GM19240 (cell line): ENCODE measurements around the gene JAKMIP3.

Source experiments
- DNase-seq: peaks from one replicate; pipeline ENCODE4 v3.0.0; 2011; ENCODE audit warnings: low spot score; ENCODE audit not compliant: insufficient read length

The JAKMIP3 gene

DNA sequence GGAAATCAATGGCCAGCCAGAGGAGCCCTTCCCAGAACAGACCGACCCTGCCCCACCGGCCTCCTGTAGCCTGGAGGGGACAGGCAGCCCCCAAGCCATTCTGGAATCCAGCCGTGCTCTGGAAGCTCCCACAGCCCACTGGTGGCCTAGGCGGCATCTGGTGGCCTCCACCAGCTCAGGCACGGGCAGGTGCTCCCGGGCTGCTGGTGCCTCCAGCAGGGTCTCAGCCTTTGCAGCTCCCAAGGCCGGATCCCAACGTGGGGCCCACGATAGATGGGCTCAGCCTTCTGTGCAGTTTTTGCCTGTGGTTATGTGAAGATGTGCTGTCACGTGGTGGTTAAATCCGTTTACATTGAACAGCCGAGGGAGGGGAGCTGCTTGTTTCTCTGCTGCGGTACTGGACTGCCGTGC lies 44.4 kb downstream of the JAKMIP3 start:
- no peak for DNase-seq

DNA sequence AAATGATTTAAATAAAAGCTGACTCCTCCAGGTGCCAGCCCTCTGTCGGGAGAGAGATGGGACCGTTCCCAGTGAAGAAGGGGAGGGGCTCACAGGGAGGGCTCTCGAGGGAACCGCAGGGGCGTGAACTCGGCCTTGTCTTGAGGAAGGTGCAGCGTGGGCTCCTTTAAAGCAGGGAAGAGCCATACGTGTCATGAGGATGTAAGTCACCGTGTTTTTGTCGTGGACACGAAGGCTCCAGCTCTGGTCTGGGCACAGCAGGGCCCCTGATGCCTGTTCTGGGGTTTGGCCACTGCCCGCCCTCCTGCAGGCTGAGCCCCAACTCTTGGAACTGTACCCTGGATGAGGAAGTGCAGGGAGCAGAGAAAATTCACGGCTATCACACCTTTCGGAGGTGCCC lies 45.0 kb downstream of the JAKMIP3 start:
- DNase-seq, result no peak

DNA sequence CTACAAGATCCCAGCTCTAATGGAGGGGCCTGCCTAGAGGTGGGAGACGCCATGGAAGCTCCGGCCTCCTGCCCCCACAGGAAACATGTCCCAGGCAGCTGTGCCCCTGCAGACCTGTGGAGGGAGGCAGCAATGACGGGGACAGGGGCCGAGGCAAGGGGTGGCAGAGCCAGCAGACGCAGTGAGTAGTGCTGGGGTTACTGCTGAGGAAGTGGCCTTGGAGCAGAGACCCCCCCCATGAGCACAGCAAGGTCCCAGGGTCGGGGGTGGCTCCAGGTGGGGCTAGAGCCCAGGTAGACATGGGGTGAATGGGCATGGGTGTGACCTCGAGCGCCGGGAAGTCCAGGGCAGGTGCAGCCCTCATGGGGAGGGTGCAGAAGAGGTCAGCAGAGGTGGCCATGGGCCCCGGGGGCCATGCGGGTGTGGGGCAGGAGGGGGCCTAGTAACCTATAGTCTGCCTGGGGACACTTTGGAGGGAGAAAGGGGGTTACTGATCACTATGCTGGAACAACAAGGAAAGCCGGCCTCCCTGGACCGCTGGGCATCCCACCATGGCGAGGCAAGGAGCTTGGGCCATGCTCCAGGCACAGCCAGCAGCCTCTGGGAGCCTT lies 45.5 kb downstream of the JAKMIP3 start:
- no peak for DNase-seq

DNA sequence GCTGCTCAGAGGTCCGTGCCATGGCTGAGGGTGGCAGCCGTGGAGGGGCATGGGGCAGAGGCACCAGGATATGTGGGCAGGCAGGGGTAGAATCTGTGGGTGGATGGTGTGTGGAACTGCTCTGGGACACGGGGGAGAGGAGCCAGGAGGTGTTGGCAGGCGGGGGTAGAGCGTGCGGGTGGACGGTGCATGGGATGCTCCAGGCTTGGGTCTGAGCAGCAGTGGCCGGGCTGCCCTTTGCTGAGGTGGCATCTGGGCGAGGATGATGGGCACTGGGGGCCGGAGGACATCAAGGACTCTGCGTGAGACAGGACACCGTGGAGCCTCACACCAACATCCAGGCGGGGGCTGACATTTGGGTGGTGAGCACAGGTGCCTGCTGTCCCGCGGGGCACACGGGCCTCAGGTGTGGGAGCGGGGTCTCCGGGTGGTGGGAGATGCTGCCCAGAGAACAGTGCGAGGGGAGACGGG lies 46.2 kb downstream of the JAKMIP3 start:
- DNase-seq, result no peak

DNA sequence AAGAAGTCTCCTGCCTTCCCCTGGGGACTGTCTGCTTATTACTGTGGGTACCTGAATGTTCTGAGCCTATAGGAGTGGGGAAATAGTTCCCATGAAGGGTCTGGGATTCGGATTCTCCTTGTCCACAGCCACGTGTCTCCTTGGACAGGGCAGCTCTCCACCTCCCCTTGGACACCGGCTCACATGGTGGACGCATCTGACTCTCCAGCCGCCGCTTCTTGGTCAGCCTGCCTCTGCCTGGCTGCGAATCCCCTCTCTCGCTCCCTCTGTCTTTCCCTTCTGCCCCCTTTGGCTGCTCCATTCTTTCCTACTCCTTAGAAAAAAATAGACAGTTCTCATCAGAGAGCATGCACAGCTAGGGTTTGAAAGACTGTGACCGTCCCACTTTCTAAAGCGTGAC lies 46.9 kb downstream of the JAKMIP3 start:
- DNase-seq, result no peak

DNA sequence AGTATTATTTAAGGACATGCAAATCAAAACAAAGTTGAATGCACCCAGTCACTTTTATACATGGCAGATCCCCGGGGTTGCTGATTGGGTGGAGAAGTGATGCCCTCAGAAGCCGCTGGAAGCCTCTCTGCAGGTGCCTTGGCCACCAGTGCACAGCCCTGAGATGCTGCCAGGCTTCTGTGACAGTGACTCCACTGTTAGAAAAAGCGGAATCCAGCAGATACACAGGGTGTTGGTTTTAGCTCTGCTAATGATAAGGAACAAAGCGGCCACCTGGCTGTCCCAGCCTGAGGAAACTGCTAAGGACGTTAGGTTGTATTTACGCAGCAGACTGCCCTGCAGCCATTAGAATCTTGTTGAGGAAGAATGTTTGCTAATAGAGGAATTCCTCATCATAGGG lies 47.5 kb downstream of the JAKMIP3 start:
- DNase-seq, result no peak

DNA sequence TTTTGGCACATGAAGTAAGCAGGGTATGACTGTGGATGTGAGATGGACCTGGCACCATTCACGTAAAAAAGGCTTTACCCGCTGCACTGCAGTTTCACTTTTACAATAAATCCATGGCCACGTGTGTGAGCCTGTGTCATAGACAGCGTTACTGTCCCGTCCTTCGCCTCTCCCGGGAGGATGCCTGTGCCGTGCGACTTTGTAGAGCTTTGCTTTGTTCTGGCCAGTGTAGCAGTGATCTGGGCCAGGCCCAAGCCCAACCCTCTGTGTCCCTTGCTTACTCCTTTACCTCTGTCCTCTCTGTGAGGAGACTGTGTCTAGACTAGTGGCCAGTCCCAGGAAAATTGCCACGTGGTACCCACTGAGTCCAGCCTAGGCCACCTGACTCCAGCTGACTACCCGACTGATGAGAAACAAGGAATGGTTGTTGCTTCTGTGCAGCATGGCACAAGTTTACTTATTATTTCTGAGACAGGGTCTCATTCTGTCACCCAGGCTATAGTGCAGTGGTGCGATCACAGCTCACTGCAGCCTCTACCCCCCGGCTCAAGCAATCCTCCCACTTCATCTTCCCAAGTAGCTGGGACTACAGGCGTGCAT lies 48.1 kb downstream of the JAKMIP3 start:
- DNase-seq, result no peak

DNA sequence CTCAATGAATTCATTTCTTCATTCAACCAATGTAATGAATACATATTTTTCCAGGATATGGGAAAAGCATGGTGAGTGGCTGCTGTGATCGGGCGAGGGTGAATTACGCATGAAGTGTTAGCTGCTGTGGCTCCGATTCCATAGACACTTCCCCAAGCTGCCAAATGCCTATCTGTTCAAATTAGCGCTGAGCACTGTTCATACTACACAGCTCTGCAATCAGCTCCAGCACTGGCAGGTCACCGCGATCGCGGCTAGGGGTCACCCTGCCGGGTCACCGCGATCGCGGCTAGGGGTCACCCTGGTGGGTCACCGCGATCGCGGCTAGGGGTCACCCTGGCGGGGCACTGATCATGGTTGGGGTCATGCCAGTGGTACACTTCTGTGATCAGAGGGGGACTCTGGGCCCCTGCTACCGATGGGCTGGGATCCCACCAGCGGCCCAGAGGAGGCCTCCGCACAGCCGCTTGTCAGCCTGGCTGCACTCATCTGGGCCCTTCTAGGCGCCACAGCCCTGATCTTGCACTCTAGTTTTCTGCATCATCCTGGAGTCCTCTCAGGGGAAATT lies 49.3 kb downstream of the JAKMIP3 start:
- DNase-seq, result no peak
